ENCODE data around the gene MAT2A. TPM values are rescaled to one million over a fixed set of nuclear protein-coding genes. Genes with fewer than 3 reads are reported as not detected.

Gene MAT2A
- total RNA-seq, 6 donors from 2014 or later = 108 to 219 (median 168) TPM

DNA sequence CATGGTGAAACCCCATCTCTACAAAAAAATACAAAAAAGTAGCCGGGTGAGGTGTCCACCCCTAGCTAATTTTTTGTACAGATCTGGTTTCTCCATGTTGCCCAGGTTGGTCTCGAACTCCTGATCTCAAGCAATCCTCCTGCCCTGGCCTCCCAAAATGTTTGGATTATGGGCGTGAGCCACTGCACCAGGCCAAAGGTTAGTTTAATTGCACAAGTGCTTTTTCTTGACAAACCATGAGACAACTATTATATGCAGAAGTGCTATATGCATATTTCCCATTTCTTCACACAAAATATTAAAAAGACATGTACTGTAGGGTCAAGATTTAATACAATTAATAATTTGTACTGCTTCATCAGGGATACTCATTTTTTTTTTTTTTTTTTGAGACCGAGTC is 27.3 kb downstream of the MAT2A start:
- Histone ChIP-seq H3K4me1 (peaks cover 0 to 6% (median 5%) of the 10 kb centered on the region in 4 donors), H3K36me3 (no peaks in the 10 kb centered on the region), H3K27ac (no peak overlapping the region), H3K4me3 (no peak overlapping the region), H3K27me3 (no peaks in the 10 kb centered on the region), H3K9me3 (no peaks in the 10 kb centered on the region)
- ATAC-seq (ENCODE audit: low FRiP score in 2 of 2) = no peak
- TF ChIP-seq CTCF (IDR thresholded peaks at IDR 0.05) (no peak), EP300 (IDR thresholded peaks at IDR 0.05) (no peak), POLR2A (IDR thresholded peaks at IDR 0.05) (no peak), POLR2AphosphoS5 (IDR thresholded peaks at IDR 0.05) (no peak)
- WGBS, 2 donors = 84 to 89% methylated on average over 4 of the region's 4 CpGs
- no peak for DNase-seq

GRCh38 chr2:85575739-85576138 is 36.8 kb downstream of the MAT2A start:
- ATAC-seq (ENCODE audit: low FRiP score in 2 of 2) = no peak
- H3K36me3 ChIP-seq = peaks cover 0 to 3% (median 0%) of the 10 kb centered on the region in 4 donors
- no peaks in the 10 kb centered on the region for H3K9me3 ChIP-seq
- H3K4me1 ChIP-seq = peaks cover 38 to 53% (median 48%) of the 10 kb centered on the region in 4 donors
- WGBS, 2 donors = 70 to 78% methylated on average over 8 of the region's 8 CpGs
- TF ChIP-seq EP300 (IDR thresholded peaks at IDR 0.05) = no peak
- no peak for TF ChIP-seq POLR2AphosphoS5 (IDR thresholded peaks at IDR 0.05)
- no peak for TF ChIP-seq CTCF (IDR thresholded peaks at IDR 0.05)
- TF ChIP-seq POLR2A (IDR thresholded peaks at IDR 0.05) = no peak
- no peak overlapping the region for H3K4me3 ChIP-seq
- H3K27ac ChIP-seq = peak overlapping the region; percentile 8 to 97 (median 62)
- H3K27me3 ChIP-seq = no peaks in the 10 kb centered on the region
- no peak for DNase-seq

DNA sequence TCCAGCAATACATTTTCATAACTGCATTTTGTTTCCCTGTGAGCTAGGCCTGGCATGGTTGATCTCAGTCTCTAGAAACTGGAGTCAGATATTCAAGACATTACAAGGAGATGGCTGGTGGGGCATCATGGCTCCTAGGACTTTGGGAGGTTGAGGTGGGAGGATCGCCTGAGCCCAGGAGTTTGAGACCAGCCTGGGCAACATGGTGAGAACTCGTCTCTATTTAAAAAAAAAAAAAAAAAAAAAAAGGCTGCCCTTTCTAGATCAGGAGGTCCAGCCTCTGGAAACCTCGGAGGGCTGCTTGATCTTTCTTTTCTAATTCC is 38.1 kb downstream of the MAT2A start:
- peak overlapping the region; percentile 90 to 97 (median 96) for H3K27ac ChIP-seq
- H3K4me1 ChIP-seq = peaks cover 38 to 66% (median 56%) of the 10 kb centered on the region in 4 donors
- no peak for DNase-seq
- no peak for ATAC-seq (ENCODE audit: low FRiP score in 2 of 2)
- H3K27me3 ChIP-seq = no peaks in the 10 kb centered on the region
- TF ChIP-seq POLR2AphosphoS5 (IDR thresholded peaks at IDR 0.05) (no peak), CTCF (IDR thresholded peaks at IDR 0.05) (no peak), POLR2A (IDR thresholded peaks at IDR 0.05) (no peak), EP300 (IDR thresholded peaks at IDR 0.05) (no peak)
- peak overlapping the region in 3 of 4 donors; percentile 49 to 60 (median 60) for H3K4me3 ChIP-seq
- WGBS, 2 donors = 31 to 35% methylated on average over 3 of the region's 3 CpGs
- peaks cover 0 to 15% (median 7%) of the 10 kb centered on the region in 4 donors for H3K36me3 ChIP-seq
- H3K9me3 ChIP-seq = no peaks in the 10 kb centered on the region

- TF ChIP-seq CTCF (IDR thresholded peaks at IDR 0.05) (no peak), POLR2AphosphoS5 (IDR thresholded peaks at IDR 0.05) (peak in 1 of 2 donors; percentile 63), EP300 (IDR thresholded peaks at IDR 0.05) (no peak), POLR2A (IDR thresholded peaks at IDR 0.05) (peak in 2 of 4 donors; percentile 61 to 74)
- Histone ChIP-seq H3K9me3 (no peaks in the 10 kb centered on the region), H3K27ac (peak within 1 kb of the TSS; percentile 90 to 97 (median 96)), H3K4me3 (peak within 1 kb of the TSS; percentile 5 to 60 (median 54)), H3K27me3 (no peaks in the 10 kb centered on the region), H3K4me1 (peaks cover 41 to 72% (median 59%) of the 10 kb centered on the region in 4 donors), H3K36me3 (peaks cover 0 to 15% (median 9%) of the 10 kb centered on the region in 4 donors)
- DNase-seq = peak; percentile 75 to 93
- WGBS, 2 donors = 5 to 7% methylated on average over 17 to 19 of the region's 19 CpGs
- peak; percentile 80 to 88 for ATAC-seq (ENCODE audit: low FRiP score in 2 of 2)
Measured at GRCh38 chr2:85577386-85578242, 38.6 kb downstream of the MAT2A start, which contains the start of gene VAMP8. VAMP8 (plus strand) TSS chr2:85577586; CDS start chr2:85577647, 61 bp downstream.

Measured in upper lobe of left lung (tissue), 6 donors.